Lung (tissue), 12 donors: ENCODE measurements around the gene CDH23. TPM values are rescaled to one million over a fixed set of nuclear protein-coding genes. Genes with fewer than 3 reads are reported as not detected.

Experiments used
- ATAC-seq: fragments of 200-7000 bp; cut with Tn5 transposase; one replicate; pipeline ENCODE4 v1.9.1; 2020; ENCODE audit warnings: moderate number of reproducible peaks; ENCODE audit not compliant: insufficient read depth, low FRiP score
- DNase-seq, 3 donors: peaks; one replicate each; pipeline ENCODE4 v3.0.0-alpha.2; 2013 to 2017
- H3K27ac ChIP-seq, 2 donors: one replicate each; pipeline ENCODE4 v1.5.1; 2013; ENCODE audit warnings: mild to moderate bottlenecking in 2 of 2, moderate library complexity in 2 of 2, control low read depth in 1 of 2, inconsistent platforms in 1 of 2, low read depth in 1 of 2, low read length in 1 of 2
- H3K27me3 ChIP-seq, 3 donors: one replicate each; pipeline ENCODE4 v1.5.1; 2013; ENCODE audit warnings: low read length in 2 of 3; ENCODE audit not compliant: control insufficient read depth in 3 of 3, insufficient read depth in 3 of 3
- H3K36me3 ChIP-seq, 4 donors: one replicate each; pipeline ENCODE4 v1.5.1; 2013; ENCODE audit warnings: low read length in 4 of 4, mild to moderate bottlenecking in 1 of 4, moderate library complexity in 1 of 4; ENCODE audit not compliant: control insufficient read depth in 4 of 4, insufficient read depth in 4 of 4
- H3K4me1 ChIP-seq, 5 donors: one replicate each; pipeline ENCODE4 v1.5.1; 2013; ENCODE audit warnings: low read length in 5 of 5, mild to moderate bottlenecking in 2 of 5, moderate library complexity in 1 of 5; ENCODE audit not compliant: control insufficient read depth in 5 of 5, insufficient read depth in 5 of 5
- H3K4me3 ChIP-seq: one replicate; pipeline ENCODE4 v1.5.1; 2013; ENCODE audit warnings: mild to moderate bottlenecking, control low read depth, moderate library complexity
- H3K9ac ChIP-seq, 2 donors: one replicate each; pipeline ENCODE4 v1.5.1; 2013; ENCODE audit warnings: low read length in 2 of 2, control low read depth in 1 of 2; ENCODE audit not compliant: insufficient read depth in 1 of 2
- H3K9me3 ChIP-seq, 4 donors: one replicate each; pipeline ENCODE4 v1.5.1; 2013; ENCODE audit warnings: low read length in 3 of 4, mild to moderate bottlenecking in 1 of 4, moderate library complexity in 1 of 4; ENCODE audit not compliant: control insufficient read depth in 4 of 4, insufficient read depth in 3 of 4
- CTCF ChIP-seq: IDR thresholded peaks from 2 replicates; pipeline ENCODE4 v1.5.1; 2012; ENCODE audit warnings: mild to moderate bottlenecking; ENCODE audit errors: control extremely low read depth, extremely low read depth
- WGBS, 2 donors: extraction: QIAGEN DNeasy Blood & Tissue Kit; methylation state at CpG; one replicate each; pipeline ENCODE4 v1.1.7; 2013; 5-methylcytosine and 5-hydroxymethylcytosine counted together
- polyA plus RNA-seq, 2 donors: library from polyadenylated mRNA; stranded (reverse); fragments of 200-250 nt; gene quantifications; one replicate each; pipeline ENCODE4 v1.2.1, GENCODE V29; 2013
- total RNA-seq, 2 donors: library from RNA; depleted of rRNA in 1 of 2; stranded (reverse); fragments of >200 nt in 1 of 2; gene quantifications; one replicate each; pipeline ENCODE4 v1.2.1, GENCODE V29; 2014 to 2021
- donor health status: control.
- donor health status: control.
- donor health status: Bipolar disorder and iron deficiency.
- donor health status: healthy.
- donor health status: DM: yes; HTN: yes; CAD: no.

The CDH23 gene
- total and polyA plus RNA-seq, 4 donors, result 4.5 to 29.5 (median 6.0) TPM

DNA sequence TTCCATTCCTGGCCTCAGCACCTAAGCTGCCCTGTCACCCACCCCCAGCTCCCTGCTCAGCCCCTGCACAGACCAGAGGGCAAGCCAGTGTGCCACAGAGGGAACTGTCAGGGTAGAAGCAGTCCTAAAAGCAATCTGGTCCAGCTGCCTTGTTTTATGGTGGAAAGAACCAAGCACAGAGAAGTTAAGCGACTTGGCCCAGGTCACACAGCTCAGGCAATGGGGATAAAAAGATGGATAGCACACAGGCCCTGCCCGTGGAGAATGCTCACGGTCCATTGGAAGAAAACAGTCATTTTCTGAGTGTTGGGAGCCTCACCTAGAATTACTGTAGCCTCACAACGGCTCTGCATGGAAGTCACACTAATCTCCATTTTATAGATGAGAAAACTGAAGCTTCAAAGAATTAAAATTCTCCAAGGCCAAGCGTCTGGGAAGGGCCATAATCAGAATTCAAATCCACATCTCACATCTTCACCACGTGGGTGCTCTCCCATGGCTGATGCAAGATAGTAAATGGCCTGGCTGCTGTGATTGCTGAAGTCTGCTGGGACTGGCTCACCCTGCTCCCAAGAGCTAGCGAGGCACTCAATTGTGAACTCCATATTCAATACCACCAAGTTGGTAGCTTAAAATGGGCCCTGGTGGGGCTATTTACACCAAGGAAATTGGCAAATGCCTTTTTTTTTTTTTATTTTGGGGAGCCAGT, 296.0 kb downstream of the CDH23 start:
- DNase-seq (no peak), ATAC-seq (no peak)
- peak overlapping the region in 1 of 2 donors; percentile 2 for H3K27ac ChIP-seq
- H3K9ac ChIP-seq, result no peak overlapping the region
- H3K4me3 ChIP-seq, result no peak overlapping the region
- no peak for TF ChIP-seq CTCF
- no peaks in the 10 kb centered on the region for H3K27me3 ChIP-seq
- peaks cover 0 to 13% (median 4%) of the 10 kb centered on the region in 5 donors for H3K4me1 ChIP-seq
- H3K9me3 ChIP-seq, result no peaks in the 10 kb centered on the region
- H3K36me3 ChIP-seq, result no peaks in the 10 kb centered on the region
- 75 to 84% methylated on average over 7 of the region's 7 CpGs for WGBS, 2 donors

DNA sequence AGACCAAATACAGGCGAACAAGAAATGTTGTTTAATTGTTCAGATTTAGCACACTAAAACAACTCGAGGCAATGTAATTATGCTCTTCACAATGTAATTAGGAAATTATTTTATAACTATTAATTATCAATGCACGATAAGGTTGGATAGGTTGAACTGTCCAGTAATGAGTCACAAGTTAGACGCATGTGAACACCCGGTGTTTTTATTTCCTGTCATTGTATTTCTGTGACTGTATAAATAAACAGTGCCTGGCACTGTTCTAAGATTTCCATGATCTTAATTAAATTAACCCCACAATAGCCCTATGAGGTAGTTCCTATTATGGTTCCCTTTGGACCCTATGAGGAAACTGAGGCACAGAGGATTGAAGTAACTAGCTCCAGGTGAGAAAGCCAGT, 296.7 kb downstream of the CDH23 start:
- ATAC-seq (no peak), DNase-seq (peak in 2 of 3 donors; percentile 31 to 53)
- H3K9me3 ChIP-seq, result no peaks in the 10 kb centered on the region
- 53 to 68% methylated on average over 5 of the region's 5 CpGs for WGBS, 2 donors
- H3K9ac ChIP-seq, result no peak overlapping the region
- no peak for TF ChIP-seq CTCF
- no peaks in the 10 kb centered on the region for H3K36me3 ChIP-seq
- H3K4me3 ChIP-seq, result no peak overlapping the region
- peaks cover 0 to 13% (median 4%) of the 10 kb centered on the region in 5 donors for H3K4me1 ChIP-seq
- no peaks in the 10 kb centered on the region for H3K27me3 ChIP-seq
- H3K27ac ChIP-seq, result peak overlapping the region; percentile 47 to 82

DNA sequence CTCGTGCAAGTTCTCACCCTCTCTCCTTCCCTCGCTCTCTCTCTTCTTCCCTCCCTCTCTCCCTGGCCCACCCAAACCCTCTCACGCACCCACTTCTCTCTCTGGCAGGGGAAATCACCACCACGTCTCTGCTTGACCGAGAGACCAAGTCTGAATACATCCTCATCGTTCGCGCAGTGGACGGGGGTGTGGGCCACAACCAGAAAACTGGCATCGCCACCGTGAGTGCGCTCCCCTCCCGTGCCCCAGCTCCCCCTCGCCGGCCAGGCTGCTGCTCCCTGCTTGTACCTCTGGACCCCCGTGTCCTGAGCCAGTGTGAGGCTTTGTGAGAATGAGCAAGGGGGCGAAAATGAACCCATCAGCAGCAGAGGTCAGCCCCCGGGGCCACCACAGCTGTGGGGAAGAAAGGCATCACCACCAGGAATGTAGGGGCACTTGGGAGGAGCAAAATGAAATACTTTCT, 297.4 kb downstream of the CDH23 start:
- Histone ChIP-seq H3K9me3 (no peaks in the 10 kb centered on the region), H3K36me3 (no peaks in the 10 kb centered on the region), H3K4me1 (peaks cover 0 to 13% (median 4%) of the 10 kb centered on the region in 5 donors), H3K9ac (no peak overlapping the region), H3K27ac (peak overlapping the region; percentile 47 to 82), H3K4me3 (no peak overlapping the region), H3K27me3 (no peaks in the 10 kb centered on the region)
- no peak for DNase-seq
- 58 to 63% methylated on average over 18 of the region's 18 CpGs for WGBS, 2 donors
- TF ChIP-seq CTCF, result no peak
- no peak for ATAC-seq

- no peak overlapping the region for H3K4me3 ChIP-seq
- DNase-seq, result peak in 1 of 3 donors; percentile 31
Measured at GRCh38 chr10:71694567-71694968, 297.8 kb downstream of the CDH23 start.

More at GRCh38 chr10:71694567-71694968, 297.8 kb downstream of the CDH23 start:
- no peak overlapping the region for H3K9ac ChIP-seq
- ATAC-seq, result peak; percentile 69
- WGBS, 2 donors, result 22 to 35% methylated on average over 10 of the region's 10 CpGs
- peak overlapping the region; percentile 47 to 82 for H3K27ac ChIP-seq
- H3K36me3 ChIP-seq, result no peaks in the 10 kb centered on the region
- H3K4me1 ChIP-seq, result peaks cover 0 to 13% (median 4%) of the 10 kb centered on the region in 5 donors
- no peaks in the 10 kb centered on the region for H3K27me3 ChIP-seq
- H3K9me3 ChIP-seq, result no peaks in the 10 kb centered on the region
- no peak for TF ChIP-seq CTCF
